Panc1 (cell line): Measurements from ENCODE around the gene LILRB4.

ENCODE experiments used
- POLR2AphosphoS5 ChIP-seq: IDR thresholded peaks from 2 replicates; pipeline ENCODE4 v1.6.1; 2012; ENCODE audit warnings: mild to moderate bottlenecking, low read depth, low read length, moderate library complexity
- REST ChIP-seq, 2 experiments: IDR thresholded peaks; 2 replicates each; pipeline ENCODE4 v1.6.1; 2011 to 2012; ENCODE audit warnings: low read depth in 2 of 2, control low read depth in 1 of 2, low read length in 1 of 2, mild to moderate bottlenecking in 1 of 2, moderate library complexity in 1 of 2; ENCODE audit not compliant: insufficient read depth in 1 of 2
- TF ChIP-seq, protein P1 (sequence below): fragments of 450-650 bp; IDR thresholded peaks from 2 replicates; pipeline ENCODE4 v1.5.1; 2017; ENCODE audit warnings: mild to moderate bottlenecking

- TF ChIP-seq, protein P1, sequence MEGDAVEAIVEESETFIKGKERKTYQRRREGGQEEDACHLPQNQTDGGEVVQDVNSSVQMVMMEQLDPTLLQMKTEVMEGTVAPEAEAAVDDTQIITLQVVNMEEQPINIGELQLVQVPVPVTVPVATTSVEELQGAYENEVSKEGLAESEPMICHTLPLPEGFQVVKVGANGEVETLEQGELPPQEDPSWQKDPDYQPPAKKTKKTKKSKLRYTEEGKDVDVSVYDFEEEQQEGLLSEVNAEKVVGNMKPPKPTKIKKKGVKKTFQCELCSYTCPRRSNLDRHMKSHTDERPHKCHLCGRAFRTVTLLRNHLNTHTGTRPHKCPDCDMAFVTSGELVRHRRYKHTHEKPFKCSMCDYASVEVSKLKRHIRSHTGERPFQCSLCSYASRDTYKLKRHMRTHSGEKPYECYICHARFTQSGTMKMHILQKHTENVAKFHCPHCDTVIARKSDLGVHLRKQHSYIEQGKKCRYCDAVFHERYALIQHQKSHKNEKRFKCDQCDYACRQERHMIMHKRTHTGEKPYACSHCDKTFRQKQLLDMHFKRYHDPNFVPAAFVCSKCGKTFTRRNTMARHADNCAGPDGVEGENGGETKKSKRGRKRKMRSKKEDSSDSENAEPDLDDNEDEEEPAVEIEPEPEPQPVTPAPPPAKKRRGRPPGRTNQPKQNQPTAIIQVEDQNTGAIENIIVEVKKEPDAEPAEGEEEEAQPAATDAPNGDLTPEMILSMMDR: no peak
- TF ChIP-seq POLR2AphosphoS5: no peak
- TF ChIP-seq REST (IDR thresholded peaks at IDR 0.05; ENCODE audit: insufficient read depth in 1 of 2, low read depth in 2 of 2, low read length in 1 of 2): no peak
Measured at GRCh38 chr19:54646331-54646841, 16.4 kb upstream of the LILRB4 start.
